Embryonic facial prominence (tissue), 1 donor: ENCODE results near the gene GXYLT2.
"Not testable (repeated sequence)": the region's sequence is repeated elsewhere in the genome, so short reads cannot be mapped to it uniquely, and the experiment has no call there.

ENCODE experiments used
- DNase-seq: peaks from one replicate; pipeline ENCODE4 v3.0.0-alpha.2; 2016; ENCODE audit errors: extremely low spot score

GXYLT2 gene

GRCh38 chr3:72973786-72974185 is 85.9 kb downstream of the GXYLT2 start:
- no peak for DNase-seq

GRCh38 chr3:72974956-72975355 is 87.1 kb downstream of the GXYLT2 start:
- no peak for DNase-seq

GRCh38 chr3:72976281-72976741 is 88.5 kb downstream of the GXYLT2 start:
- no peak for DNase-seq

- no peak for DNase-seq
These were observed 89.4 kb downstream of the GXYLT2 start for GRCh38 chr3:72977060-72977808.

GRCh38 chr3:72982609-72983366 is 94.9 kb downstream of the GXYLT2 start:
- no peak for DNase-seq

- no peak for DNase-seq
These were observed 97.7 kb downstream of the GXYLT2 start for GRCh38 chr3:72985576-72985975.

GRCh38 chr3:72990701-72991395 is 103.0 kb downstream of the GXYLT2 start:
- no peak for DNase-seq

GRCh38 chr3:72991522-72991921 is 103.7 kb downstream of the GXYLT2 start:
- no peak for DNase-seq

- DNase-seq, result no peak
These were observed 105.5 kb downstream of the GXYLT2 start for GRCh38 chr3:72993391-72993790.

- no peak for DNase-seq
These were observed 107.5 kb downstream of the GXYLT2 start for GRCh38 chr3:72995337-72995736.

GRCh38 chr3:72996121-72996472 is 108.3 kb downstream of the GXYLT2 start:
- no peak for DNase-seq

- DNase-seq, result peak; percentile 85
These were observed 108.9 kb downstream of the GXYLT2 start, which contains the start of gene PPP4R2 for GRCh38 chr3:72996473-72997333. Gene PPP4R2 (plus strand): TSS chr3:72996811. CDS start chr3:72997038, 227 bp downstream.

GRCh38 chr3:72997421-72997961 is 109.6 kb downstream of the GXYLT2 start:
- peak; percentile 54 for DNase-seq

GRCh38 chr3:72998466-72998865 is 110.6 kb downstream of the GXYLT2 start:
- DNase-seq, result no peak

- no peak for DNase-seq
These were observed 112.1 kb downstream of the GXYLT2 start for GRCh38 chr3:72999951-73000350.

- DNase-seq, result not testable (repeated sequence)
These were observed 115.2 kb downstream of the GXYLT2 start for GRCh38 chr3:73003050-73003449.

GRCh38 chr3:73004316-73004715 is 116.5 kb downstream of the GXYLT2 start:
- no peak for DNase-seq

- DNase-seq, result no peak
These were observed 120.3 kb downstream of the GXYLT2 start for GRCh38 chr3:73007992-73008712.

GRCh38 chr3:73009008-73009407 is 121.2 kb downstream of the GXYLT2 start:
- DNase-seq, result no peak

- no peak for DNase-seq
These were observed 121.9 kb downstream of the GXYLT2 start for GRCh38 chr3:73009750-73010149.
